IMR-90 (cell line): ENCODE data around the gene EIF4EBP2. TPM values are rescaled to one million over a fixed set of nuclear protein-coding genes. Genes with fewer than 3 reads are reported as not detected.

Experiments
- ATAC-seq: fragments of 200-7000 bp; cut with Tn5 transposase; 2 replicates; pipeline ENCODE4 v1.9.1; 2020; ENCODE audit warnings: low read depth, mild to moderate bottlenecking, moderate library complexity
- BruUV-seq: library from RNA; stranded (reverse); fragments of 400-500 nt; replicated peaks from 2 replicates; lab custom pipeline; 2021; lab: Mats Ljungman, UMichigan
- CTCF ChIA-PET: fragments of 300-600 bp; formaldehyde crosslinking; extraction: SDS; loops from one replicate; lab custom pipeline; 2021; ENCODE audit warnings: antibody characterized with exemption; lab: Yijun Ruan, JAX
- POLR2A ChIA-PET: fragments of 300-600 bp; sonication (Branson Sonifier 250); formaldehyde crosslinking; loops from one replicate; lab custom pipeline; 2022; ENCODE audit warnings: antibody characterized with exemption; ENCODE audit not compliant: unreplicated experiment; lab: Charles Lee
- DNase-seq: peaks from one replicate; pipeline ENCODE4 v3.0.0; 2013
- H2AFZ ChIP-seq: replicated peaks from 2 replicates; pipeline ENCODE3; 2013; ENCODE audit warnings: low read length, mild to moderate bottlenecking; ENCODE audit not compliant: poor library complexity
- H2AK5ac ChIP-seq: 2 replicates; pipeline ENCODE4 v1.6.1; 2013; ENCODE audit warnings: low read depth, low read length, inconsistent platforms
- H2AK9ac ChIP-seq: replicated peaks from 2 replicates; pipeline ENCODE3; 2013; ENCODE audit warnings: mild to moderate bottlenecking, low read depth, low read length, moderate library complexity; ENCODE audit not compliant: poor library complexity
- H2BK120ac ChIP-seq: 2 replicates; pipeline ENCODE4 v1.6.1; 2013; ENCODE audit warnings: low read depth, low read length, inconsistent platforms
- H2BK15ac ChIP-seq: 3 replicates; pipeline ENCODE4 v1.6.1; 2013; ENCODE audit warnings: low read depth, low read length, inconsistent platforms
- H2BK20ac ChIP-seq: 2 replicates; pipeline ENCODE4 v1.6.1; 2013; ENCODE audit warnings: low read depth, mild to moderate bottlenecking, inconsistent platforms, low read length, moderate library complexity
- H2BK5ac ChIP-seq: 2 replicates; pipeline ENCODE4 v1.6.1; 2013; ENCODE audit warnings: mild to moderate bottlenecking, low read depth, low read length, inconsistent platforms; ENCODE audit not compliant: poor library complexity, severe bottlenecking
- H3K14ac ChIP-seq: replicated peaks from 2 replicates; pipeline ENCODE4 v1.6.1; 2013; ENCODE audit warnings: low read depth, low read length, inconsistent platforms
- H3K18ac ChIP-seq: 2 replicates; pipeline ENCODE4 v1.6.1; 2013; ENCODE audit warnings: low read depth, low read length, control low read depth
- H3K23ac ChIP-seq: 2 replicates; pipeline ENCODE4 v1.6.1; 2013; ENCODE audit warnings: low read depth, low read length, inconsistent platforms
- H3K27ac ChIP-seq: 2 replicates; pipeline ENCODE4 v1.5.1; 2013; ENCODE audit warnings: mild to moderate bottlenecking, control low read depth, low read length; ENCODE audit not compliant: insufficient read depth
- H3K27me3 ChIP-seq: 2 replicates; pipeline ENCODE4 v1.6.1; 2013; ENCODE audit warnings: low read length; ENCODE audit not compliant: control insufficient read depth, insufficient read depth
- H3K36me3 ChIP-seq: 2 replicates; pipeline ENCODE4 v1.6.1; 2013; ENCODE audit warnings: low read length, mixed read lengths; ENCODE audit not compliant: control insufficient read depth, insufficient read depth
- H3K4ac ChIP-seq: 2 replicates; pipeline ENCODE4 v1.6.1; 2013; ENCODE audit warnings: low read depth, low read length, inconsistent platforms
- H3K4me1 ChIP-seq: 2 replicates; pipeline ENCODE4 v1.6.1; 2013; ENCODE audit warnings: low read length, mixed read lengths; ENCODE audit not compliant: control insufficient read depth, insufficient read depth
- H3K4me2 ChIP-seq: 2 replicates; pipeline ENCODE4 v1.6.1; 2013; ENCODE audit warnings: low read depth, mild to moderate bottlenecking, control low read depth, low read length, moderate library complexity
- H3K4me3 ChIP-seq: 2 replicates; pipeline ENCODE4 v1.5.1; 2013; ENCODE audit warnings: low read depth, mild to moderate bottlenecking, control low read depth, low read length, moderate library complexity; ENCODE audit not compliant: insufficient read depth
- H3K56ac ChIP-seq: 2 replicates; pipeline ENCODE4 v1.6.1; 2013; ENCODE audit warnings: low read length, inconsistent platforms; ENCODE audit not compliant: insufficient read depth; ENCODE audit errors: extremely low read depth
- H3K79me1 ChIP-seq, 2 experiments: 2 replicates each; pipeline ENCODE4 v1.6.1; 2013; ENCODE audit warnings: low read length in 2 of 2, inconsistent platforms in 1 of 2, low read depth in 1 of 2
- H3K9ac ChIP-seq: 2 replicates; pipeline ENCODE4 v1.6.1; 2013; ENCODE audit warnings: low read depth, low read length, control low read depth
- H3K9me1 ChIP-seq: 2 replicates; pipeline ENCODE4 v1.6.1; 2013; ENCODE audit warnings: low read length, inconsistent platforms; ENCODE audit not compliant: insufficient read depth
- H3K9me3 ChIP-seq: 2 replicates; pipeline ENCODE4 v1.6.1; 2013; ENCODE audit warnings: low read length; ENCODE audit not compliant: control insufficient read depth, insufficient read depth
- H4K20me1 ChIP-seq: 2 replicates; pipeline ENCODE4 v1.6.1; 2013; ENCODE audit warnings: low read length, inconsistent platforms; ENCODE audit not compliant: insufficient read depth
- H4K5ac ChIP-seq: 2 replicates; pipeline ENCODE4 v1.6.1; 2013; ENCODE audit warnings: mild to moderate bottlenecking, low read depth, low read length, control low read depth
- H4K8ac ChIP-seq, 2 experiments: 2 replicates each; pipeline ENCODE4 v1.6.1; 2013; ENCODE audit warnings: low read depth in 2 of 2, low read length in 2 of 2, control low read depth in 1 of 2, inconsistent platforms in 1 of 2
- H4K91ac ChIP-seq: 2 replicates; pipeline ENCODE4 v1.6.1; 2013; ENCODE audit warnings: low read depth, low read length, inconsistent platforms; ENCODE audit not compliant: insufficient read depth
- BHLHE40 ChIP-seq: fragments of 150-350 bp; IDR thresholded peaks from 2 replicates; pipeline ENCODE4 v1.6.1; 2016; ENCODE audit warnings: mild to moderate bottlenecking, low read depth, low read length
- CEBPB ChIP-seq: IDR thresholded peaks from 2 replicates; pipeline ENCODE4 v1.6.1; 2012; ENCODE audit warnings: low read depth, low read length, improper control_type of control experiment
- CHD1 ChIP-seq: IDR thresholded peaks from 2 replicates; pipeline ENCODE4 v1.6.1; 2012; ENCODE audit warnings: low read depth, low read length, improper control_type of control experiment
- FOS ChIP-seq: fragments of 150-350 bp; IDR thresholded peaks from 2 replicates; pipeline ENCODE4 v1.6.1; 2016; ENCODE audit warnings: low read depth, low read length
- MAFK ChIP-seq: IDR thresholded peaks from 2 replicates; pipeline ENCODE4 v1.6.1; 2012; ENCODE audit warnings: low read depth, low read length, improper control_type of control experiment
- MAZ ChIP-seq: IDR thresholded peaks from 2 replicates; pipeline ENCODE4 v1.6.1; 2012; ENCODE audit warnings: low read depth, mild to moderate bottlenecking, low read length, improper control_type of control experiment, moderate library complexity, borderline replicate concordance
- MXI1 ChIP-seq: IDR thresholded peaks from 2 replicates; pipeline ENCODE4 v1.6.1; 2012; ENCODE audit warnings: low read depth, mild to moderate bottlenecking, low read length, moderate library complexity, borderline replicate concordance
- NFE2L2 ChIP-seq: fragments of 150-350 bp; IDR thresholded peaks from 2 replicates; pipeline ENCODE4 v1.6.1; 2016; ENCODE audit warnings: low read depth, mild to moderate bottlenecking, low read length
- POLR2A ChIP-seq: IDR thresholded peaks from 2 replicates; pipeline ENCODE4 v1.6.1; 2012; ENCODE audit warnings: mild to moderate bottlenecking, low read depth, low read length
- RAD21 ChIP-seq: IDR thresholded peaks from 2 replicates; pipeline ENCODE4 v1.6.1; 2012; ENCODE audit warnings: low read length, improper control_type of control experiment
- RCOR1 ChIP-seq: IDR thresholded peaks from 2 replicates; pipeline ENCODE4 v1.6.1; 2012; ENCODE audit warnings: mild to moderate bottlenecking, low read length, improper control_type of control experiment; ENCODE audit not compliant: insufficient replicate concordance
- RFX5 ChIP-seq: IDR thresholded peaks from 2 replicates; pipeline ENCODE4 v1.8.0; 2012; ENCODE audit warnings: low read depth, mild to moderate bottlenecking, low read length, moderate library complexity
- SMC3 ChIP-seq: fragments of 150-350 bp; IDR thresholded peaks from 2 replicates; pipeline ENCODE4 v1.6.1; 2016; ENCODE audit warnings: low read depth, mild to moderate bottlenecking, antibody characterized with exemption, low read length, moderate library complexity
- WGBS, 2 experiments: methylation state at CpG; one replicate each; pipeline versions ENCODE4 v1.1.5 to v1.1.7; 2013; ENCODE audit warnings: missing lambda C conversion rate in 2 of 2; ENCODE audit not compliant: insufficient read length in 1 of 2; ENCODE audit errors: extremely low coverage in 2 of 2; 5-methylcytosine and 5-hydroxymethylcytosine counted together
- dilution Hi-C: fragments of 300-500 bp; cut with HindIII; formaldehyde crosslinking; loops from one replicate; pipeline ENCODE4 v1.14.3; 2018; ENCODE audit warnings: low sequenced_read_pairs; ENCODE audit not compliant: unreplicated experiment
- in situ Hi-C: fragments of 300-500 bp; cut with MboI; formaldehyde crosslinking; loops from 3 replicates; pipeline ENCODE4 v1.14.3; 2019; ENCODE audit warnings: low sequenced_read_pairs, inconsistent platforms, mixed read lengths
- intact Hi-C: fragments of 100-400 bp; cut with micrococcal nuclease; formaldehyde crosslinking; loops from 2 replicates; pipeline ENCODE4 v1.10.0; 2022
- polyA plus RNA-seq, 3 experiments: library from polyadenylated mRNA; depleted of rRNA; stranded (reverse); fragments of >200 nt; gene quantifications; 2 replicates each; pipeline ENCODE4 v1.2.3, GENCODE V29; 2012; ENCODE audit warnings: low replicate concordance in 1 of 3
- total RNA-seq: library from RNA; depleted of rRNA; stranded (reverse); fragments of >200 nt; gene quantifications from 2 replicates; pipeline ENCODE4 v1.2.3, GENCODE V29; 2012
- TF ChIP-seq, protein P1 (sequence below): fragments of 150-350 bp; IDR thresholded peaks from 2 replicates; pipeline ENCODE4 v1.6.1; 2017; ENCODE audit warnings: mild to moderate bottlenecking, antibody characterized with exemption, low read length, low read depth
- TF ChIP-seq, protein P2 (sequence below): conservative IDR thresholded peaks from 2 replicates; pipeline ENCODE4 v1.5.1; 2012; ENCODE audit warnings: mild to moderate bottlenecking, low read depth, low read length, improper control_type of control experiment
- TF ChIP-seq, protein P3 (sequence below): fragments of 150-350 bp; IDR thresholded peaks from 2 replicates; pipeline ENCODE4 v1.6.1; 2016; ENCODE audit warnings: low read depth, mild to moderate bottlenecking, low read length, moderate library complexity, borderline replicate concordance

EIF4EBP2 gene
- total and polyA plus RNA-seq, 2 of the 4 experiments (the other 2 are of a cell fraction): 13.7 to 15.6 TPM

DNA sequence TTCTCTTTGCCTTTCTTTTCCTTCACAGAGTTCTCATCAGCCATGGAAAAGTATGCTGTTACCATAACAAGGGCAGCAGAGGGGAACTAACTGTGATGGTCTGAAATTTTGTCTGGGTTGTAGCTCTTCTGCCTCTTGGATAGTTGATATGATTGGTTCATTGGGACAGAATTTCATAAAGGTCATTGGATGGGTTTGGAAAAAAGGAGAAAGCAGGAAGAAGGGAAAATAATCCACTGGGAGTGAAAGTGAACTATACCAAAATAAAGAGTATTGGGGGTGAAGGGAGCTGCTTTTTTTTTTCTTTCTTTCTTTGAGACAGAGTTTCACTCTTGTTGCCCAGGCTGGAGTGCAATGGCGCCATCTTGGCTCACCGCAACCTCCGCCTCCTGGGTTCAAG is 5.8 kb downstream of the EIF4EBP2 start:
- no peak overlapping the region for H4K8ac ChIP-seq
- H4K5ac ChIP-seq: no peak overlapping the region
- WGBS, 2 experiments: no CpG with 5 or more reads among the region's 3 CpGs
- intact Hi-C loops: no loop called here
- H3K27me3 ChIP-seq: no peaks in the 10 kb centered on the region
- no peak overlapping the region for H2BK120ac ChIP-seq
- DNase-seq: no peak
- in situ Hi-C loops: no loop called here
- no peak overlapping the region; the same call in 1 of the 2 replicates for H3K56ac ChIP-seq
- H2BK5ac ChIP-seq: no peak overlapping the region
- H3K4me3 ChIP-seq: no peak overlapping the region
- H4K20me1 ChIP-seq: peaks cover 76% of the 10 kb centered on the region
- dilution Hi-C loops: no loop called here
- H3K27ac ChIP-seq: no peak overlapping the region
- H3K18ac ChIP-seq: no peak overlapping the region
- H3K9me3 ChIP-seq: no peaks in the 10 kb centered on the region
- no peak overlapping the region for H2BK15ac ChIP-seq
- H2BK20ac ChIP-seq: no peak overlapping the region
- H3K4ac ChIP-seq: no peak overlapping the region
- no peak overlapping the region for H3K9ac ChIP-seq
- no peak overlapping the region for H2AFZ ChIP-seq
- peaks cover 8% of the 10 kb centered on the region; the same call in 1 of the 2 replicates for H3K9me1 ChIP-seq
- H3K4me1 ChIP-seq: no peaks in the 10 kb centered on the region
- no peak for ATAC-seq
- H3K36me3 ChIP-seq: no peaks in the 10 kb centered on the region
- CTCF ChIA-PET: no interaction called here
- peaks cover 19 to 67% of the 10 kb centered on the region in 2 experiments for H3K79me1 ChIP-seq
- no peak overlapping the region for H2AK5ac ChIP-seq
- H3K23ac ChIP-seq: no peak overlapping the region
- H2AK9ac ChIP-seq: no peak overlapping the region
- no peak overlapping the region for H3K4me2 ChIP-seq
- POLR2A ChIA-PET: no interaction called here
- H3K14ac ChIP-seq: no peak overlapping the region
- no TSS peak for BruUV-seq
- TF ChIP-seq, protein P1, sequence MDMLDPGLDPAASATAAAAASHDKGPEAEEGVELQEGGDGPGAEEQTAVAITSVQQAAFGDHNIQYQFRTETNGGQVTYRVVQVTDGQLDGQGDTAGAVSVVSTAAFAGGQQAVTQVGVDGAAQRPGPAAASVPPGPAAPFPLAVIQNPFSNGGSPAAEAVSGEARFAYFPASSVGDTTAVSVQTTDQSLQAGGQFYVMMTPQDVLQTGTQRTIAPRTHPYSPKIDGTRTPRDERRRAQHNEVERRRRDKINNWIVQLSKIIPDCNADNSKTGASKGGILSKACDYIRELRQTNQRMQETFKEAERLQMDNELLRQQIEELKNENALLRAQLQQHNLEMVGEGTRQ: no peak
- TF ChIP-seq CHD1: no peak
- no peak for TF ChIP-seq FOS
- TF ChIP-seq MXI1: no peak
- no peak for TF ChIP-seq BHLHE40
- no peak for TF ChIP-seq NFE2L2
- TF ChIP-seq CEBPB: no peak
- TF ChIP-seq, protein P2, sequence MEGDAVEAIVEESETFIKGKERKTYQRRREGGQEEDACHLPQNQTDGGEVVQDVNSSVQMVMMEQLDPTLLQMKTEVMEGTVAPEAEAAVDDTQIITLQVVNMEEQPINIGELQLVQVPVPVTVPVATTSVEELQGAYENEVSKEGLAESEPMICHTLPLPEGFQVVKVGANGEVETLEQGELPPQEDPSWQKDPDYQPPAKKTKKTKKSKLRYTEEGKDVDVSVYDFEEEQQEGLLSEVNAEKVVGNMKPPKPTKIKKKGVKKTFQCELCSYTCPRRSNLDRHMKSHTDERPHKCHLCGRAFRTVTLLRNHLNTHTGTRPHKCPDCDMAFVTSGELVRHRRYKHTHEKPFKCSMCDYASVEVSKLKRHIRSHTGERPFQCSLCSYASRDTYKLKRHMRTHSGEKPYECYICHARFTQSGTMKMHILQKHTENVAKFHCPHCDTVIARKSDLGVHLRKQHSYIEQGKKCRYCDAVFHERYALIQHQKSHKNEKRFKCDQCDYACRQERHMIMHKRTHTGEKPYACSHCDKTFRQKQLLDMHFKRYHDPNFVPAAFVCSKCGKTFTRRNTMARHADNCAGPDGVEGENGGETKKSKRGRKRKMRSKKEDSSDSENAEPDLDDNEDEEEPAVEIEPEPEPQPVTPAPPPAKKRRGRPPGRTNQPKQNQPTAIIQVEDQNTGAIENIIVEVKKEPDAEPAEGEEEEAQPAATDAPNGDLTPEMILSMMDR: no peak
- TF ChIP-seq SMC3: no peak
- TF ChIP-seq POLR2A: no peak
- no peak for TF ChIP-seq RFX5
- TF ChIP-seq RAD21: no peak
- TF ChIP-seq RCOR1: no peak
- TF ChIP-seq MAZ: no peak
- TF ChIP-seq MAFK: no peak
- TF ChIP-seq, protein P3, sequence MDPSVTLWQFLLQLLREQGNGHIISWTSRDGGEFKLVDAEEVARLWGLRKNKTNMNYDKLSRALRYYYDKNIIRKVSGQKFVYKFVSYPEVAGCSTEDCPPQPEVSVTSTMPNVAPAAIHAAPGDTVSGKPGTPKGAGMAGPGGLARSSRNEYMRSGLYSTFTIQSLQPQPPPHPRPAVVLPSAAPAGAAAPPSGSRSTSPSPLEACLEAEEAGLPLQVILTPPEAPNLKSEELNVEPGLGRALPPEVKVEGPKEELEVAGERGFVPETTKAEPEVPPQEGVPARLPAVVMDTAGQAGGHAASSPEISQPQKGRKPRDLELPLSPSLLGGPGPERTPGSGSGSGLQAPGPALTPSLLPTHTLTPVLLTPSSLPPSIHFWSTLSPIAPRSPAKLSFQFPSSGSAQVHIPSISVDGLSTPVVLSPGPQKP: no peak
- no peak overlapping the region for H4K91ac ChIP-seq
